Prostate gland (tissue), 2 donors: ENCODE measurements around the gene PPFIA3.

Experiments used
- CTCF ChIP-seq, 4 experiments: fragments of 200-600 bp in 2 of 4; fragments of 450-650 bp in 2 of 4; sonication (generic) in 2 of 4; IDR thresholded peaks; 1 replicate in 3 of 4; 2 replicates in 1 of 4; pipeline ENCODE4 v1.5.1; 2016 to 2019; ENCODE audit warnings: antibody characterized with exemption in 4 of 4, mild to moderate bottlenecking in 2 of 4, moderate library complexity in 2 of 4
- POLR2A ChIP-seq: fragments of 450-650 bp; IDR thresholded peaks from one replicate; pipeline ENCODE4 v1.6.1; 2016; ENCODE audit warnings: antibody characterized with exemption, mild to moderate bottlenecking
- POLR2AphosphoS5 ChIP-seq: sonication (generic); formaldehyde crosslinking; IDR thresholded peaks from one replicate; pipeline ENCODE4 v1.6.1; 2017; ENCODE audit warnings: antibody characterized with exemption

GRCh38 chr19:49111218-49111998, 7.9 kb upstream of the PPFIA3 start:
- TF ChIP-seq CTCF (IDR thresholded peaks at IDR 0.05) (no peak), POLR2A (no peak), POLR2AphosphoS5 (peak; percentile 36)
